ENCODE measurements around the gene ADPRM.
"Not testable (repeated sequence)": the region's sequence is repeated elsewhere in the genome, so short reads cannot be mapped to it uniquely, and the experiment has no call there.

The ADPRM gene

DNA sequence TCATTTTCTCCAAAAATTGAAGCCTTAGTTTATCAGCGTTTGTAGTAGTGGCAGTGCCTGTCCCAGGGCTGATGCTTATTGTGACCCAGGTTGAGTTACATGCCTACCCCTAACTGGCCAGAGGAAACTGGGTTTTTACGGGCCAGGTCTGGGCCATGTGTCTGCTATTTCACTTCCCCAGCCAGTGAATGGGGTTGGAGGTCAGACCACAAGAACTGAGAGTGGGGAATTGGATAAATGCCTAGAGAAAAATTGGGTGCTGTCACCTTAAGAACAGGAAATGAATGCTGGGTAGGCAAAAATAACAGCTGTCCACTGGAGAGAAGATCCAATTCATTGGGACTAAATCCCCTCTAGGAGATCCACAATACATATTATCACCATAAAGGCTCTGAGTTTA is 5.2 kb downstream of the ADPRM start:
- DNase-seq = no peak

GRCh38 chr17:10705727-10706126 is 8.3 kb downstream of the ADPRM start:
- DNase-seq = no peak

GRCh38 chr17:10713318-10713717 is 15.9 kb downstream of the ADPRM start:
- DNase-seq = no peak

- DNase-seq = no peak
Observed at GRCh38 chr17:10716218-10716617, 18.8 kb downstream of the ADPRM start.

- no peak for DNase-seq
Observed at GRCh38 chr17:10718547-10718946, 21.2 kb downstream of the ADPRM start.

DNA sequence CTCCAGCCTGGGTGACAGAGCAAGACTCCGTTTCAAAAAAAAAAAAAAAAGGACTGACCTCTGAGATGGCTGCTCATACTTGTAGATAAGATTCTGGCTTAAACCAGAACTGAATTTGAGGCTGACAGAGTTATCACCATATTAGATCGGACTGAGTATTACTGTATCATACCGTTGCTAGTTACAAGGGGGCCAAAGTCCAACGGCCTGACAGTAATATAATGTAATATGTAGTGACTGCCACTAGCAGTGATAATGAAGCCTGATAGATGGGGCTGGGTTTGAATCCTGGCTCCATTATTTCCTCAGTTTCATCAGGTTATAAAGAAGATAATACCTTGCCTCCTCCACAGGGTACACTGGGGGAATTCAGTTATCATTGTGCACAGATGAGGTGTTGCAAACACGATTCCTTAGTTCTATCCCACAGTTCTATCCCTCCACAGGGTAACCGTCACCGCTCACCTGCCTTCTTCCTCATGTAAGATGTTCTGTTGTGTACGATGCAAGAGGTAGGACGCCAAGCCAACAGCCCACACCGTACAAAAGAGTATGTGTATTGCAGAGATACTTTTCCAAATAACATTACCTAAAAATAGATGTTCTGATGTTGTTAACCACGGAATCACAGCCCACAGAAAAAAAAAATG is 27.3 kb downstream of the ADPRM start:
- no peak for DNase-seq

DNA sequence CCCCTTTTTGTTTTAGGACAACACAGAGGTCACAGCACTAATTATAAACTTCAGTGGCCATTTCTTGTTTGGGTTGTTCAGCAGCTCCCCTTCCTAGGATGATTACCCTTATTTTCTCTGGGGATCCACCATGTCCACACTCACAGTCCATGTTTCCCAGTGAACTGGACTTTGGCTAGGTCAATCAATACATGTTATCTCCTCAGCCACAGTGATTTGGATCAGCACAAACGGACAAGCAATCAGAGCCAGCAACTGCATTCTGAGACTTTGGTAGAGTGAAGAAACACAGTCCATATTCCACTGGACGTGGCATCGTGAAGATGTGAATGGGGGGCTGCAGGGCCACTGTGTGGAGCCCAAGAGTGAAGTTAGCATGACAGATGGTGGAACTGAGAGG is 27.9 kb downstream of the ADPRM start:
- no peak for DNase-seq

- DNase-seq = no peak
Observed at GRCh38 chr17:10726196-10726595, 28.8 kb downstream of the ADPRM start.

- no peak for DNase-seq
Observed at GRCh38 chr17:10727192-10727591, 29.8 kb downstream of the ADPRM start.

DNA sequence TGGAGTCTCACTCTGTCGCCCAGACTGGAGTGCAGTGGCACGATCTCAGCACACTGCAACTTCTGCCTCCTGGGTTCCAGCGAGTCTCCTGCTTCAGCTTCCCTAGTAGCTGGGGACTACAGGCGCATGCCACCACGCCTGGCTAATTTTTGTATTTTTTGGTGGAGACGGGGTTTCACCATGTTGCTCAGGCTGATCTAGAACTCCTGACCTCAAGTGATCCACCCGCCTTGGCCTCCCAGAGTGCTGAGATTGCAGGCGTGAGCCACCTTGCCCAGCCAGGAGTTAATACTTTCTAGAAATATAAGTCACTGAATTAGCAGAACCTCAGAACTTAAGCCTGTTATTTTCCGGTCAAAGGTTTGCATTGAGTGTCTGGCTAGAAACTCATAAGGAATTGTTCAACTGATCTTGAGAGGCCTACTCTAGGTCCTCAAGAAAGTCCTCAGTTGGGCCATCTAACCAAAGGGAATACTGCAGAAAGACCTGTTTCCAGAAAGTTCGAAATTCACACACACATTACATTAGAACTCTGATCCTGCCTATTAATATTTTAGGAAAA is 31.0 kb downstream of the ADPRM start:
- no peak for DNase-seq

DNA sequence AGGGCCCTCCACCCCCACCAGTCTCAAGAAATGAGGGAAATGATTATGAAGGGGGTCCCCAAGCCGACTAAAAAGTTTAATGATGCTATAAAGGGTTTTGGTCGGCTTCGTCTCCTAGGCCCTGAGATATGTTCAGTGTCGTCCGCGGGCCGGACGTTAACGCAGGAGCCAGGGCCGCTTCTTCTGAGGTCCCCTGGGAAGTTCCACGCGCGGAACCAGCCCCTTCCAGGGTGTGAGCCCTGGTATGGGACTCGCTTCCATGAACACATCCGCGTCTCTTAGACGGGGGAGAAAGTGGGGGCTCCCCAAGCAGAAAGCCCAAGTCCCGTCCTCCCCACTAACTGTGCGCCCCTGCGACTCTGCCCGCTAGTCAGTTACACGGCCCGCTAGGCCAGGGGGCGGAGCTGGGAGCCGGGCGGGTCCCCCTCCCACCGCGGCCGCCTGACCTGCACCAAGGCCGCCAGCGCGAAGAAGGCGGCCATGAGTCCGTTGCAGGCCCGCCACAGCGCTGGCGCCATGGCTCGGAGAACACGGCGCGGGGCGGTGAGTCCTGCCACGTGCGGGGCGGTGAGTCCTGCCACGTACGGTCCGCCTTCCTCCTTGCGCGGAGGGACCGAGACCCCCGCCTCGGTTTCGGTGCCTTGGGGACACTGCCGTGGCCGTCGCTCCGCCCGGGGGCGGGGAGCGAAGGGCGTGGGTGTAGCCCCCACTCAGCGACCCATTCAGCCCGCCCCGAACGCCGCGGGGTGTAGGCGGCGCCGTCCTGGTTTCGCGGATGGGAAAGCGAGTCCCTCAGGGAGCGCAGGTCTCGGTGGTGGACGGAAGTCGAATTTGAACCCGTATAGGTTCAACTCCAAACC is 32.2 kb downstream of the ADPRM start, which contains the start of gene TMEM220:
Gene TMEM220 (minus strand): TSS at position 690 of the 860 bp plus-strand sequence. CDS start 172 bp downstream, at position 518.
- DNase-seq = peak; percentile 90

DNA sequence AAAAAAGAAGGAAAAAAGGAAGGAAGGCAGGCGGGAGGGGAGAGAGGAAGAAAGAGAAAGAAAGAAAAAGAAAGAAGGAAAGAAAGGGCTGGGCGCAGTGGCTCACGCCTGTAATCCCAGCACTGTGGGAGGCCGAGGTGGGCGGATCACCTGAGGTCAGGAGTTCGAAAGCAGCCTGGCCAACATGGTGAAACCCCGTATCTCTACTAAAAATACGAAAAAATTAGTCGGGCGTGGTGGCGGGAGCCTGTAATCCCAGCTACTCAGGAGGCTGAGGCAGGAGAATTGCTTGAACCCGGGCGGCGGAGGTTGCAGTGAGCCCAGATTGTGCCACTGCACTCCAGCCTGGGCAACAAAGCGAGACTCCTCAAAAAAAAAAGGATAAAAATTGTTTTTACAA is 32.9 kb downstream of the ADPRM start:
- not testable (repeated sequence) for DNase-seq

DNA sequence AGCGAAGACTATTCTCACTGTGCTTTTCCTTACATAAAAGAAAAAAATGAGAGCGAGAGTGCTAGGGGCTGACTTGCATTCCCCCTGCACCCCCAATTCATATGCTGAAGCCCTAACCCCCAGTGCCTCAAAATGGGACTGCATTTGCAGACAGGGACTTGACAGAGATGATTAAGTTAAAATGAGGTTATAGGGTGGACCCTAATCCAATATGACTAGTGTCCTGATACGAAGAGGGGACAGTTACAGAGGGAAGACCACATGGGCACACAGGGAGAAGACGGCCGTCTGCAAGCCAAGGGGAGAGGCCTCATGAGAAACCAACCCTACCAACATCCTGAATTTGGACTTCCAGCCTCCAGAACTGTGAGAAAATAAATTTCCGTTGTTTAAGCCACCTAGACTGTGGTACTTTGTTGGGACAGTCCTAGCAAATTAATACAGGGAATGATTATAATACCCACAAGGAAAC is 34.0 kb downstream of the ADPRM start:
- no peak for DNase-seq

DNA sequence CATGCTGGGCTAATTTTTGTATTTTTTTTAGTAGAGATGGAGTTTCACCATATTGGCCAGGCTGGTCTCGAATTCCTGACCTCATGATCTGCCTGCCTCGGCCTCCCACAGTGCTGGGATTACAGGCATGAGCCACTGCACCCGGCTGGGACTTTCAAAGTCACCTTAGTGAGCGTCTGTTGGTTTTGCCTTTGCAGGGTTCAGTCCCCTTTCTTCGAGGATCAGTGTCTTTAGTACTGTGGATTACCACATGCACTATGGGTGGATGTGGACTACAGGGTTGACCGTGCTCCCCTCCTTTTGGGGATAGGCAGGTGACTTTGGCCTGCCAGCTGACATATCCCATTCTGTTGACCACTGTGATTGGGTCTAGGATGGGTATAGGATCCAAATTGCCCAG is 34.7 kb downstream of the ADPRM start:
- not testable (repeated sequence) for DNase-seq

DNA sequence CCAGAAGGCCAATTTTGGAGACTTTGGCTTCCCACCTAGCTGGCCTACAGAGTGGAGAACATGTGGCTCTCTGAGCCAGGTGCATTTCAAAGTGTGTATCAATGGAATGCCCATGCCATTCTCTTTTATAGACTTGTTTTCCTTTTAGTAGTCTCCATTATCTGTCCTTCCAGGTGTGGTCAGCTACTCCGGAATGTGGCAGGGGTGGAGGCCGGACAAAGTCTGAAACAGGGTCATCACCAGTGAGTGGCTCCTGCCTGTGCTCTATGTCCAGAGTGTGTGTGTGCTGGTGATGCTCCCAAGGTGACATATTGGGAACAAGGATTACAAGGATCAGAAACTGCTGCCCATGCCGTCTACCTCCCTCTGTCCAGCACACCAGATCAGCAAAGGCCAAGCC is 36.3 kb downstream of the ADPRM start:
- DNase-seq = no peak

- DNase-seq = no peak
Observed at GRCh38 chr17:10735251-10735650, 37.9 kb downstream of the ADPRM start.

- DNase-seq = no peak
Observed at GRCh38 chr17:10735821-10736220, 38.4 kb downstream of the ADPRM start.

DNA sequence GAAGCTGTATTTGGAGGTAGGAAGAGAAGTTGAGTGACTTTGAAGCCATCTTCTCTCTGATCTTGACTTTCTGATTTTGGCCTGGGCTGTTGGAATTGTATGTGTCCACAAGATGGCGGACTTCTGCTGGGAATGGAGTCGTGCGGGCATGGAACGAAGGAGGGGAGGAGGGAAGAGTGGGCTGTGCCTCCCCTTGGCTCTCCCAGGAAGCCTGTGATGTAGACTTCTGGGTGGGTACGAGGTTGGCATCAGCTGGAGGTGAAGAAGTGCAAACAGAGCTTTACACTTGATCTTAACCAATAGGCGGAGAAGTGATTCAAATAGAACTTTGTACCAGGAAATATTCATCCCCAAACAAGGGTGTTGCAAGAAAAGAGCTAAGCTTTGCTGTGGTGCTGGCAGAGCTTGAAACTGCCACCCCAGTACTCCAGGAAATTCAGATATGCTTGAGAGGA is 39.8 kb downstream of the ADPRM start:
- DNase-seq = peak; percentile 65

DNA sequence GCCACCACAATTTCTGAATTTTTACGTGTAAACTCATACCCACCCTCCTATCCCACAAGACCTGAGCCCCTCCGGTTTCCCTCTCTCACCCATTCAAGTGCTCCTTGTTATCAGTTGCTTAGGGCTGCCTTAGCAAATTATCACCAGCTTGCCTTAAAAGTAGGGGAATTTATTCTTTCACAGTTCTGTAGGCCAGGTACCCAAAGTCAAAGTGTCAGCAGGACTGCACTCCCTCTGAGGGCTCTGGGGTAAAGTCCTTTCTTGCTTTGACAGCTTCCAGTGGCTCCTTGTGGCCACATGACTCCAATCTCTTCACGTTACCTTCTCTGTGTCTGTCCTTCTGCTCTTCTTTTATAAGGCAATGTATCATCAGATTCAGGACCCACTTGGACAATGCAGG is 40.3 kb downstream of the ADPRM start:
- no peak for DNase-seq

DNA sequence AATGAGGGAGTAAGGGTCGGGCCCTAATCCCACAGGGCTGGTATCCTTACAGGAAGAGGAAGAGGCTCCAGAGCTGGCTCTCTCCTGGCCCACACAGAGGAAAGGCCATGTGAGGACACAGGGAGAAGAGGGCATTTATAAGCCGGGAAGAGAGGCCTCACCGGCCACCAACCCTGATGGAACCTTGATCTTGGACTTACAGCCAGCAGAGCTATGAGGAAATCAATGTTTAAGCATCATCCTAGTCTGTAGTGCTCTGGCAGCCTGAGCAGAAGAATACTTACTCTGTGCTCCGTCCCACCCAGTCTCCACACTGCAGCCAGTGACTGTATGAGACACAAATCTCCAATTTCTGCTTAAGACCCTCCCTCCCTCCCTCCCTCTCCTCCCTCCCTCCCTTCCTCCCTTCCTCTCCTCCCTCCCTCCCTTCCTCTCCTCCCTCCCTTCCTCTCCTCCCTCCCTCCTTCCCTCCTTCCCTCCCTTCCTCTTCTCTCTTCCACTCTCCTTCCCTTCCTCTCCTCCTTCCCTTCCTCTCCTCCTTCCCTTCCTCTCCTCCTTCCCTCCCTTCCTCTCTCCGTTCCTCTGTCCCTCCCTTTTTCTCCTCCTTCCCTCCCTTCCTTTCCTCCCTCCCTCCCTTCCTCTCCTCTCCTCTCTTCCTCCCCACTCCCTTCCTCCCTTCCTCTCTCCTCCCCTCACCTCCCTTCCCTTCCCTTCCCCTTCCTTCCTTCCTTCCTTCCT is 41.3 kb downstream of the ADPRM start:
- no peak for DNase-seq

GRCh38 chr17:10739386-10739785 is 42.0 kb downstream of the ADPRM start:
- DNase-seq = no peak

GRCh38 chr17:10741416-10742135 is 44.2 kb downstream of the ADPRM start:
- DNase-seq = no peak

Measured in right forelimb (tissue), 1 donor.